DMS79 treated with DMSO at 0.1 percent for 48 hours (cell line): ENCODE measurements around the gene RNF187.

Source experiments
- DNase-seq: peaks from one replicate; lab custom pipeline; 2025; lab: John Stamatoyannopoulos, UW

The RNF187 gene

DNA sequence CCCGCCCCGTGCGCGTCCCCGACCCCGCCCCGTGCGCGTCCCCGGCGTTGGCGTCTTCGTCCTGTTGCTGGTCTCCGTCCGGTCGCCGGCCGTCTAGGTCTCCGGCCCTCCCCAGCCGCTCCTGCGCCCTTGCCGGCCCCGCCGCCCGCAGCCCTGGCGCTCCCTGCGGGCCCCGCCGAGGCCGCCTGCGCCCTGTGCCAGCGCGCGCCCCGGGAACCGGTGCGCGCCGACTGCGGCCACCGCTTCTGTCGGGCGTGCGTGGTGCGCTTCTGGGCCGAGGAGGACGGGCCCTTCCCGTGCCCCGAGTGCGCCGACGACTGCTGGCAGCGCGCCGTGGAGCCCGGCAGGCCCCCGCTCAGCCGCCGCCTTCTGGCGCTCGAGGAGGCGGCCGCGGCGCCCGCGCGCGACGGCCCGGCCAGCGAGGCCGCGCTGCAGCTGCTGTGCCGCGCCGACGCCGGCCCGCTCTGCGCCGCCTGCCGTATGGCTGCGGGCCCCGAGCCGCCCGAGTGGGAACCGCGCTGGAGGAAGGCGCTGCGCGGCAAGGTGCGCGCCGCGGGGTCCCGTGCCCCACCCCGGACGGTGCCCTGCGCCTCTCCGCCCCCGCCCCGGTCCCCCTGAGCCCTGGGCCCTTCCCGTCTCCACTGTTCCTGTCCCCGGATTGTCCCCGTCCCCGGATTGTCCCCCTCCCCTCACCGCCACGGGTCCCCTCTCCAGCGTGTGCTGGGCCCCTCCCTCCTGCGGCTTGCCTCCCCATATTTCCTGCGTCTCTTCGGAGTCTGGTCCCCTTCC, at the start of gene RNF187:
TSS of gene RNF187 (plus strand) at position 47 of the 789 bp plus-strand sequence.
- no peak for DNase-seq

DNA sequence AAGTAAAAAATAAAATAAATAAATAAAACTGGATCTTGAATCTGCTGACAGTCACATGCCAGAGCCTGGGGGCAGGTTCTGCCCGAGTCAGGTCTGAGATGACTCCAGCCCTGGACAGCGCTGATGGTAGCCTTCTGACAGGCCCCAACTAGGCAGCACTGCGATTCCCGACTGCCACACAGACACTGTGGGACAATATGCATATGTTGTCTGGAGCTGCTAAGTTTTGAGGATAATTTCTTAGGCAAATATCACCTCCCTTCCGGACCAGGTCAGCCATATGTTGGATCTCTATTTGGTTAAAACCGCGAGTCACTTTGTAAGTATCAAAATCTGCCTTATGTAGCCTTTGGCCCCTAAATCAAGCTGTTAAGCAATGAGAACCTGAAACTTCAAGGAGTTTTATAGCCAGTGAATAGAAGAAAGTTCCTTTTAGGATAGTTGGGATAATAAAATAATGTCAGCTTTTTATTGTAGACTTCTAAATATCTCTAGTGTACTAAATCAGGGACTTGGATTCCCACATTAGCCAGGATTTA, 49.7 kb upstream of the RNF187 start:
- DNase-seq, result no peak

DNA sequence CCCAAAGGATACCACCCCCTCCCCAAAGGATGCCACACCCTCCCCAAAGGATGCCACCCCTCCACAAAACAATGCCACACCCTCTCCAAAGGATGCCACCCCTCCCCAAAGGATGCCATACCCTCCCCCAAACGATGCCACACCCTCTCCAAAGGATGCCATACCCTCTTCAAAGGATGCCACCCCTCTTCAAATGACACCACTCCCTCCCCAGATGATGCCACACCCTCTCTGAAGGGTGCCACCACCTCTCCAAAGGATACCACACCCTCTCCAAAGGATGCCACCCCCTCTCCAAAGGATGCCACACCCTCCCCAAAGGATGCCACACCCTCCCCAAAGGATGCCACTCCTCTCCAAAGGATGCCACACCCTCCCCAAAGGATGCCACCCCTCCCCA, 48.9 kb upstream of the RNF187 start:
- no peak for DNase-seq

DNA sequence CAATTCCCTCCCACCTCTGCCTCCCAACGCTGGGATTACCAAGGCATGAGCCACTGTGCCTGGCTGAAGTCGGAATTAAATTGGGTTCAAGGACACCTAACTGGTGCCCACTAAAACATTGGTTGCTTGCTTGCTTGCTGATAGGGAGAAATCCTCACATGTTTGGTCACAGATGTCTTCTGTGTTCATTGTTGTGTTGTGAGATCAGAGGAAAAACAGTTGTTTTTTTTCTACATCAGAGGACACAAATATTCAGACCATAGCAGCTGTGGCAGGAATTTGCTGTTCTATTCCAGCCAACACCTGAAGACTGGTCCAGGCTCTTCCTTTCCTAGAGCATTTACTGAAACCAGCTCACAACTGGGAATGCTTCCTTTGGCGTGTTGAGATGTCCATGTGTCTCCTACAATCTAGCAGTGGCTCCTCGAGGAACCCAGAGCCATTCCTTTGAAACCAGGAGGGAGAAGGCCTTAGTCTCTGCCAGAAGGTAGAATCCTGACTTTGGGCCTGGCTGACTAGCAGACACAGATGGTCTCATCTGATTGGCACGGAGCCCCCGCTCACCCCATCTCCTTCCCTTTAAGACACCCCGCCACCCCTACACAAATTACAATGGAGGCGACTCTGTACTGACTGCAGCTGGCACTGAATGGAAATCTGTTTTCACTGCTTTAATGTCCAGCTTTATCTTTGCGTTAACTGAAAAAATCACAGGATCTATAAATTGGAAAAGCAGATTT, 46.3 kb upstream of the RNF187 start:
- no peak for DNase-seq

DNA sequence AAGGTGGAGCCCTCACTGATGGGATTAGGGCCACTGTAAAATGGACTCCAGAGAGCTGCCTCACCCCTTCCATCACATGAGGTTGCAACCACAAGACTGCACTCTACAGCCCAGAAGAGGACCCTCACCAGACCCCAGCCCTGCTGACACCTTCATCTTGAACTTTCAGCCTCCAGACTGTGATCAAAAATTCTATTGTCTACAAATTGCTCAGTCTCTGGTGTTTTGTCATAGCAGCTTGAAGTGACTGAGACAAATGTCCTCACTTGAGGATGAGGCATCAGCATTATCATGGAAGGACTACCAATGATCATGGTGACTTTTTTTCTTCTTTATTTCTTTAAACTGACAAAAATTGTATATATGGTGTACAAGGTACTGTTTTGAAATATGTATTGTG, 43.8 kb upstream of the RNF187 start:
- DNase-seq, result no peak

DNA sequence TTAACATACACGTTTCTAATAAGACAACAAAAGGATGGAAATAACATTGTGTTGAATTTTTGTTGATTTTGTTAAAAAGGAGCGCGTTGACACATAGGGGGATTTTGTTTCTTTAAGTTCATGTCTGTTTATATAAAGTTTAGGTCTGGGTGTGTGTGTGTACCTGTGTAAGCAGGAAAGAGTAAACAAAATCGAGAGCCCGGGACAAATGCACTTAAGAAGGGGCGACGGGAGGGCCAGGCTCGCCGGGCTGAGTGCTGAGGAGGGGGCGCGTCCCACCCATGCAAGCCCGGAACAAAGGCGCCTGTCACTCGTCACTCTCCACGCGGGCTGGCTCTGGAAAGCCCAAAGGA, 41.7 kb upstream of the RNF187 start:
- DNase-seq, result peak; percentile 36

DNA sequence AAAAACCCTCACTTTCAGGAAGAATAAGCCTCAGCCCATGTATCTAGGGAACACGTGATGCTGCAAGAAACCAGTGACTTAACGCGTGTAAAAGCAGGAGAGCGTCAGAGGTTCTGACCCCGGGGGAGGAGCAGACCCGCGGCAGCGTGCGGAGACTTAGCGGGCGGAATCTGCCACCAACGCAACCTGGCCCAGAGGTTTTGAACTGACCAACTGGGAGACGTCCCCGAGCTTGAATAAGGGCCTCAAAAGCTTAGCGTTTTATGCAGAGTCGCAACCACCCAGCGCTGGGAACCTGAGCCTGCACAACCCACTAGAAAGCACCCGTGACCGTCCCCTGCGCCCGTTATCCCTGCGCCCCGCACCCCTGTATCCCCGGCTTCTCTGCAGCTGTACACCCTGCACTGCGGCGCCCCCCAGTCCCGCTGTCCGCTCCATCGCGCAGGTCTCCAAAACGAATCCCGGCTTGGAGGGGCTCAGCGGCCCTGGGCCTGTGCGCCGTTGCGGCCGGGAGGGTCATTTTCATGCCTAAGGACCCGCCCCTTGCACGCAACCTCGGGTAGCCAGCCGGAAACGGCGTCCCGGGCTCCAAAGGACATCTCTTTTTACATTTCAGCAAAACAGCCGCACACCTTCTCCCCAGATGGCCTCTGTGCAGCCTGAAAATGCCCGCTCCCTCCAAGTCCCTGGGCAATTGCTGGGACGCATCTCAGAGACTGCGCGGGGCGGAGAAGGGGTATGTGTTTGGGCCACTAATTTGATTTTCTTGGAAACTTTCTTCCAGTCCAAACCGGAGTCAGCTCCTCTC, 41.1 kb upstream of the RNF187 start:
- peak; percentile 36 for DNase-seq

DNA sequence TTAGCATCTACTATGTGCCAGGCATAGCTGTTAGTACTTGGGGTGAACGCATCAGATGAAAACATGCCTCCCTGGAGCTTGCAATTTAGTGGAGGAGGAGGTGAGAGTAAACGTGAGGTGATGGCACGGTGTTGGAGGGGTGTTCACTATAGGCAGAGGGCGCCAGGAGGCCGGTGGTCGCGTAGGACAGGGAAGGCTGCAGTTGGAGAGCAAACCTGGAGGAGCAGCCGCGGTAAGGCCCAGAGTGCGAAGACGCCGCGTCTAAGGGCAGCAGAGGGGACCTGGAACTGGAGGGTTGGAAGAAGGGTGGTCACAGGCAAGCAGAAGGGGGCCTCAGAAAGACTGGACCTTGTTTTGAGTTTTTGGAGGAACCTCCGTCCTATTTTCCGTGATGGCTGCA, 40.3 kb upstream of the RNF187 start:
- no peak for DNase-seq

DNA sequence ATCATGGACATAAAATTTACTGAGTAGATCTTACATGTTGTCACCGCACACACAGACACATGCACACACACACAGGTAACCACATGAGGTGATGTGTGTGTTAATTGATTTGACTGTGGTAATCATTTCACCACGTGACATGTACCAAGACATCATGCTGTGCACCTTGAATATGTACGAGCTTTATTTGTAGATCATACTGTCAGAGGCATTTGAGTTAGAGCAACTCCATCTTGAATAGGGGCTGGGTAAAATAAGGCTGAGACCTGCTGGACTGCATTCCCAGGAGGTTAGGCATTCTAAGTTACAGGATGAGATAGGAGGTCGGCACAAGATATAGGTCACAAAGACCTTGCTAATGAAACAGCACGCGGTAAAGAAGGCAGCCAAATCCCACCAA, 38.8 kb upstream of the RNF187 start:
- no peak for DNase-seq

DNA sequence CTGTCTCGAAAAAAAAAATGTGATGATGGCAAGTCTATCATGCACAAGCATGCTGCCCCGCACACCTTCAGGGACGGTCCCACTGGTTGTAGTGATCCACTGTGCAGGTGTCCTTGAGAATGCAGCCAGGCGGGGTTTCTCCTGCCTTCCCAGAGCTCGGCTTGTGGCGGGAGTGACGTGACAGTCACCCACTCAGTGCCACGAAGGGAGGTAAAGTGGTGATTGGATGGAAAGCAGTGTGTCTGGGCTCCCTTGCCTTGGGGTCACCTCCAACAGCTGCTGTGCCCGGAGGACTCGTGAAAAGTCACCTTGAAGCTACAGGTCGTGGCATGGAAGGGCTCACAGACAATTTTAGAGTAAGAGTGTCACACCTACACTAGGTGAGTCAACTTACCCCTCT, 37.0 kb upstream of the RNF187 start:
- DNase-seq, result no peak

DNA sequence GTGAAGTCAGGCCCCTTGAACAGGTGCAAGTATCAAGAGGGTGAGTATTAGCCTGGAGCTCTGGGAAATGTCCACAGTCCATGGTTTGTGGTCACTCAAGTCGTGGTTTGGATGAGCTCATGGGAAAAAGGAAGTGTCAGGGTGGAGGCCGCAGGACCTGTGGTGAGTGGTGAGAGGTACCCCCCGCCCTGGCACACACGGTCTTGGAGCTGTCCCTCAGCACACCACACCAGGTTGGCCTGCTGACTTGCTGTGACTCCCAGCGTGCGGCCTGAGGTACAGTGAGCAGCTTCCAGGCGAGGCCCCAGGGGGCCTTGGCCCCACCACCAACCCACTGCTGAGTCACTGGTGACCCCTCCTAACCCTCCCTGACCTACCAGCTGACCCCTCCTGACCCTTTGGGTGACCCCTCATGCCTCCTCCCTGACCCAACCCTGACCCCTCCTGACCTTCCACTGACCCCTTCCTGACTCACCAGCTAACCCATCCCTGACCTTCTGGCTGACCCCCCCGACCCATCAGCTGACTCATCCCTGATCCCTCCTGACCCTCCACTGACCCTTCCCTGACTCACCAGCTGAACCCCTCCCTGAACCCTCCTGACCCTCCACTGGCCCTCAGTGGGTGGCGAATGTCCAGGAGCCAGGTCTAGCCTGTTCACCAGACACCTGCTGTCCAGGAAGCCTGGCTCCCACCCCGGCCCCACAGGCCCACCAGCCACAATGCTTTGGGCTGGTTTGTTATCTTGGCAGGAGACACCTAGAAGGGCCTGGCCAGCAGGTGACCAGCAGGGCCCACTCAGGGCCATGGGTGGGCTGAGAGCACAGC, 34.8 kb upstream of the RNF187 start:
- DNase-seq, result no peak

DNA sequence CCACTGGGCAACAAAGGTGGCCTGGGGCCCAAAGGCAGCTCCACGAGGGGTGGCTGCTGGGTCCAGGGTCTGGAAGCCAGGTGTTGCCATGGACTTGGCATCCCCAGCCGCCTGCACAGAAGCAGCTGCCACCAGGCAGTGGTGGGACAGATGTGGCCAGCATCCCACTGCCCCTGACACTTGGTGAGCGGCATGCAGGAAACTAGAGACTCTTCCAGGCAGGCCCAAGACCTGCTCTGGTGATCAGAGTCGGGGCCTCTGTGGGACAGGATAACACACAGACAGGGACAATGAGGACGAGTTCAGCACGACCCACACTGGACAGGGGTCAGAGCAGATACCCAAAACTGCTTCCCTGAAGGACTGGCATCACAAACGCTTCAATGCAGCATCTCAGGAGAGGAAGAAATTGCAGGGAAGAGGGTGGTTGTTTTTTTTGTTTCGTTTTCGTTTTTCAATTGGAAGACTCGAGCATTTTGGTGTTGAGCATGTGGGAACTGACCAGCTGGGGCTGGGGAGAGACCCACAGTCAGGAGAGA, 34.1 kb upstream of the RNF187 start:
- DNase-seq, result no peak

DNA sequence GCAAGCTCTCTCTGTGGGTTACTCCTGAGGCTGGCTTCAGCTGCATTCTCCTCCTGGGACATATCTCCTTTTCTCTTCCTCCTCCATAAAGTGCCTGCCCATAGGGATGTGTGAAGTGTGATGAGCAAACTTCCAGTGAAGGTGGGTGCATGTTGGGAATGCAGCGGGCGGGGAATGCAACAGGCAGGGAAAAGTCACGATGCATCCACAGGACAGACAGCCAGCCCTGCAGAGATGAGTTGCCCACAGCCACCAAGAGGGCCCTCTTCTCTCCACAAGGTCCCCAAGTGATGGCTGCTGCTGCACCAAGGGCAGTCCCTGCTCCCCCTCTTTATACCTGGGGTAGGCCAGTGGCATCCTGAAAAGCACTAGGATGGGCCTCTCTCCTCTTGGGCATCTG, 33.6 kb upstream of the RNF187 start:
- no peak for DNase-seq

DNA sequence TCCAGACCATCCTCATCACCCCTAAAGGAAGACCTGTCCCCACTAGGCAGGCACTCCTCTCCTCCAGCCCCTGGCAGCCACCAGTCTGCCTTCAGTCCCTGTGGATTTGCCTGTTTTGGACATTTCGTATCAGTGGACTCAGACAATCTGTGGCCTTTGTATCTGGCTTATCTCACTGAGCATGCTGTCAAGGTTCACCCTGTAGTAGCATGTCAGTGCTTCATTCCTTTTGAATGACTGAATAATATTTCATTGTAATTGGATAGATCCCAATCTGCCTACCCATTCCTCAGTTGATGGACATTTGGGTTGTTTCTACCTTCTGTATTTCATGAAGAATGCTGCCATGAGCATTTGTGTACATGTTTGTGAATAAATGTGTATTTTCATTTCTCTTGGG, 32.9 kb upstream of the RNF187 start:
- no peak for DNase-seq

DNA sequence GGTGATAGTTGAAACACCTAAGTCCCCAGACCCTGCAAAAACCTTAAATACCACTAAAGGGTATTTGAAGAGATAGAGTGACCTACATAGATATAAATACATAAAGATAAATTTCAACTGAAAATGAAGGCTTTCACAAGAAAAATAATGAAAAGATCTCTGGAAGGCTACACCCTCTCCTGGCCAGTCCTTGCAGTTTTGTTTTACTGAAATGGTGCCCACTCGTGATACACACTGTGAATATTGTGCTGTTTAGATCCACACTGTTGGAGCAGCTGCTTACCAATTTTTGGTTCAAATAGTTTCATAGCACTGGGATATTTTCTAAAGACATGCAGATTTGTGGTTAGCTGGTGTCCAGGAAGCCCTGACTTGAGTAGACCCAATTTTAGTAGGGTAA, 31.5 kb upstream of the RNF187 start:
- DNase-seq, result no peak

DNA sequence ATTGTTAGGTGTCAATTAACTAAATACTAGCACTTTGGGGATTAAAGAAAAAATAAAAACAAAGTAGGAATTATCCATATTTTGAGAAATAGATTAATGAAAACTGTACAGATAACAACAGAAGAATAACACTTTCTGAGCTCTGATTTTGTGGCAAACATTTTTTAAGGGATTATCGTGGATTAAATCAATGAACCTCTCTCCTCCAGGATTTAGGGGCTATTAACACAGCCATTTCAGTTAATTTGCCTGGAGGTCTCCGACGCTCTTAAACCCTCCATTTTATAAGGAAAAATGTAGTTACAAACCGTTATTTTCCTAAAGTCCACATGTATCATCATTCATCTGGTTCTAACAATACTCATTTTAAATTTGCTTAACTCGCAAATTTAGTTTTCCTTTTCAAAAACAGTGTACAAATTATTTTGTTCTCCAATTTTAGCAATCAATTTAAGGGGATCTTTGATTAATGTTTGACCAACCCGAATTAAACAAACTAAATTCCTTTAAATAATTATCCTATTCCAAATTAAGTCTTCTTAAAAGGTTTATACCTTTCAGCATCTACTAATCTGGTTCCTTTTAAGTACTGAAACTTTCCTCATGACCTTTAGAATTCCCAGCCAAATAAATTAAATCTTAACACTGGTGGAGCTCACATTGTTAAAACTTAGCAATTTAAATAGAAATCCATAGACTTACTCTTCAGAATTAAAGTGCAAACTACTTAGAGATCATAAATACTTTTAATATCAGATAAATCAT, 30.7 kb upstream of the RNF187 start:
- peak; percentile 37 for DNase-seq

DNA sequence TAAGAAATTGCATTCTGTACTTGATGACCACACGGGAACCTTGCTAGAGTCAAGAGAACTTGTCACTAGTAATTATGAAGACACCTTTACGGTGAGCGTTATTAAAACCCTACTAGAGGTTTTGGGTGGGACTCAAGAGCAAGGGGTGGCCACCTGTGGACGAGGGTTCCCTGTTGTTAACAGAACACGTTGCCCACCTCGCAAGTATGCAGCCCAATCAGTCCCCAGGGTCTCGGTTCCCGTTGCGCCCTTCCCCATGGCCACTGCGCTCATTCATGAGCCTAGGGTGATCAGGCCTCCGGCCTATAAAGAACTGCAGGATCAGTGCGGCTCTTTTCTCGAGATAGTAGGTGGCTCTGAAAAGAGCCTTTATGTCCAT, 30.2 kb upstream of the RNF187 start:
- peak; percentile 58 for DNase-seq

DNA sequence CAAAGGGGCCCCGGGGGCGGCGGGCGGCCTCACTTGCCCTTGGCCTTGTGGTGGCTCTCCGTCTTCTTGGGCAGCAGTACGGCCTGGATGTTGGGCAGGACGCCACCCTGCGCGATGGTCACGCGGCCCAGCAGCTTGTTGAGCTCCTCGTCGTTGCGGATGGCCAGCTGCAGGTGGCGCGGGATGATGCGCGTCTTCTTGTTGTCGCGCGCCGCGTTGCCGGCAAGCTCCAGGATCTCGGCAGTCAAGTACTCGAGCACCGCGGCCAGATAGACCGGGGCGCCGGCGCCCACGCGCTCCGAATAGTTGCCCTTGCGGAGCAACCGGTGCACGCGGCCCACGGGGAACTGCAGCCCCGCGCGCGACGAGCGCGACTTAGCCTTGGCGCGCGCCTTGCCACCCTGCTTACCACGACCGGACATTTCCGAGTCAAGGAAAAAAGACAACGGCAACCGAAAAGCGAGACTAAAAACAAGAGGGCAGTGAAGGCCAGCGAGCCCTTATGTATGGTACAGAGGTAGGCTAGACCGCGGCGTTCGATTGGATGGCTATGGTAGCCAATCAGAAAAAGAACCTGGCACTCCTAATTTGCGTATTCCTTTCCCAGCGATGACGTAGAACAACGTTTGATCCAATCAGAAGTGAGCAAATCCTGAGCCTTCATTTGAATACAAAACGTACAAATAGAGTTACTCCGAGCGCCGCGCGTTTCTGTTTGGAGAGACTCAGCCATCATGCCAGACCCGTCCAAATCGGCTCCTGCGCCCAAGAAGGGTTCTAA, 29.6 kb upstream of the RNF187 start:
- DNase-seq, result peak; percentile 99

DNA sequence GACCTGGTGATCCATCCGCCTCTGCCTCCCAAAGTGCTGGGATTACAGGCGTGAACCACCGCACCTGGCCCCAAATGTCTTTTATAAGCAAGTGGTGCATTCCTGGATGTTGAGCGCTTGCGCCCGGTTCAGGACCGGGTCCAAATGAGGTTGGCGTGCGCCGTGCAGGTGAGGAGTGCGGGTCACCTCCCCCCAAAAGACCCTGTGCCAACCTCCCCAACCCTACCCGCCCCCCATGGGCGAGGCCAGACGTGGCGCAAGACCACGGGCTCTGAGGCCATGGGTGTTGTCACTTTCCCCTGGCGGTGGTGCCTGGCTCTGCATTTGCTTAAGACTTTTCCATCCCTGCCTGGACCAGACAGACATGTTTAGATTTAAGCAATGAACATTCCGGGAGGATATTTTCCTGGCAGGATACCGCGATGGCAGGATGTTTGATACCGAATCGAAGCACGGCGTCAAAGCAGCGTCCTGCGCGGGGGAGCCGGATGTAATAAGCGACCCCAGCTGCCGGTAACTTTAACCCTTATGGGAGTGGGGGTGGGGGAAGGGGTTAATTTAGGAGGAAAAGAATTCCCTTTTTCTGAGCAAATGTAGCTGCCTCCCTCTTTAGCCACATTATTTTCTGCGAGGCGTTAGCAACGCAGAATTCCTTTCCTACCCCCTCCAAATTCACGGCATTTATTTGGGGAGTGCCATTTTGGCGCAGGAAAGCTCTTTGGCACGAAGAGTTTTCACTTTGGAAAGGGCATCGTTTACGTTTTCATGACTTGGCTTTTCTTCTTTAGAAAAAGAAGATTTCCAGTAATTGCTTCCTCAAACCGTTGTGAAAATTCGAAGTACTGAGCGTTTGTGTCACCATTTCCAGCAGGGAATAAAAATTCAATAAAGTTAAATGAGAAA, 27.8 kb upstream of the RNF187 start:
- peak; percentile 63 for DNase-seq
